Measurements from ENCODE around the gene COPG1.
"Not testable (repeated sequence)": the region's sequence is repeated elsewhere in the genome, so short reads cannot be mapped to it uniquely, and the experiment has no call there.

COPG1 gene

DNA sequence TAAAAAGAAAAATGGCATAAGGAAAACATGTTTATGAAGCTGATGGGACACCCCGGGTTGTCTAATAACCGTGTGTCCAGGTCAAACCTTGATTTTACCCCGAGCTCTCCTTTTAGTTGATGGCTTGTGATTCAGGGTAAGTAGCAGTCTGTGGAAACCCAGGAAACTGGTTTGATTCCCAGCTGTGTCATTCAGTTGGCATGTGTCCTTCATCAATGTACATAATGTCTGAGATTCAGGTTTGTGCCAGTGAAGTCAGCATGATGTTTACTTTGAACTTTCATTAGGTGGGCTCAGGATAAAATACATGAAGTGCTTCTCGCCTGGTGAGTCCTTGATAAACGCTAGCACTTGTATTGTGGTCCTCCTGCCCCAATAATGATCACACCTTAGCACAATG is 4.3 kb upstream of the COPG1 start:
- DNase-seq (ENCODE audit: low read depth in 2 of 2) = no peak

DNA sequence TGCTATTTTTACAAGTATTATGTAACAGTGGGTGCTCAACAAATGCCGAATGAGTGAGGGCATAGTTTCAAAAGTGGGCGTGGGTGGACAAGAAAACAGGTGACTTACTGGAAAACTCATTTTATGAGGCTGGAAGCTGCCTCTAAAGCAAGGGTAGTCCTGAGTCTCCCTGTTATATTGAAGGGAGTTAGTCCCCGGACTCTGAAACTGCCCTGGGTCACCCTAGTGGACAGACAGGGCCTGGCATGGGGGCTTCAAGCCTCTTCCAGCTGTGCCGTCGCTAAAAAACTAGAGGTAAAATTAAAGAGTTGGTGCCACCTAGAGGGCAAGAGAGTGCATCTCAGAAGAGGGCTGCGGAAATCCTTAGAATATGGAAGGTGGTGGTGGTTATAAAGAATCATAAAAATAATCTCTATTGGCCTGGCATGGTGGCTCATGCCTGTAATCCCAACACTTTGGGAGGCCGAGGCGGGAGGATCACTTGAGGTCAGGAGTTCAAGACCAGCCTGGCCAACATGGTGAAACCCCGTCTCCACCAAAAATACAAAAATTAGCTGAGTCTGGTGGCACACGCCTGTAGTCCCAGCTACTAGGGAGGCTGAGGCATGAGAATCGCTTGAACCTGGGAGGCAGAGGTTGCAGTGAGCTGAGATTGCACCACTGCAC is 3.6 kb upstream of the COPG1 start:
- DNase-seq (ENCODE audit: low read depth in 2 of 2) = peak; percentile 12 to 23

DNA sequence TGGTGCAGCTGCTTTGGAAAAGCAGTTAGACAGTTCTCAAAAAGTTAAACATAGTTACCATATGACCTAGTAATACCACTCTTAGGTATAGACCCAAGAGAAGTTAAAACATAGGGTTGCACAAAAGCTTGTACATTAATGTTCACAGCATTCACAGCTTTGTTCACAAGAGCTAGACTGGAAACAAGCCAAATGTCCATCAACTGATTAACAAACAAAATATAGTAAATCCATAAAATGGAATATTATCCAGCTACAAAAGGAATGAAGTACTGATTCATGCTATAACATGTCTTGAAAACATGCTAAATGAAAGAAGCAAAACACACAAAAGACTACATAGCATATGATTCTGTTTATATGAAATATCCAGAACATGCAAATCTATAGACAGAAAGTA is 2.8 kb upstream of the COPG1 start:
- DNase-seq (ENCODE audit: low read depth in 2 of 2) = no peak

DNA sequence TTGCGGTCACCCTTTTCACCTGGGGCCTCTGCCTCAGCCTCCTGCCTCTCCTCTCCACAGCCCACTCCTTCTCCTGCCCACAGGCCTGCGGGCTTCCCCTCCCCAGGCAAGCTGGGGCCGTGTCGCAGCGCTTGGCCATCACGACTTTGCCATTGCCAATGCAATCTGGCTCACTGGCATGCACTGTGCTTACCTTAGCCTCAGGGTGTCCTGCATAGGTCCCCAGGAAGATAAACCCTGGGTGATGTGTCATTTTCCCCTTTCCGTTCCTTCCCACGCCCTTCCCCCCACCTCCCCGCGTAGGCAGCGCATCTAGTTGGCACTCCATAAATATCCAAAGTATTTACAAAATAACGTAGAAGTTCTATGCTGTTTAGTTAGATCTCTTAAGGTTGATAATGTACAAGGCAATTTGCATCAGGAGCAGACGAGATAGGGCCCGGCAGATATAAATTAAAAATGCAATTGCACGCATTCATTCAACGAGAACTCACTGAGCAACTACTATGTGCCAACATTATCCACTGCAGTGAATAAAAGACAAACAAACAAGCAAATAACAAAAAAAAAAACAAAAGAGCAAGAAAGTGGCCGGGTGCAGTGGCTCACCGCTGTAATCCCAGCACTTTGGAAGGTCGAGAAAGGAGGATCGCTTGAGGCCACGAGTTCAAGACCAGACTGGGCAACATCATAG is 973 bp upstream of the COPG1 start:
- no peak for DNase-seq (ENCODE audit: low read depth in 2 of 2)

DNA sequence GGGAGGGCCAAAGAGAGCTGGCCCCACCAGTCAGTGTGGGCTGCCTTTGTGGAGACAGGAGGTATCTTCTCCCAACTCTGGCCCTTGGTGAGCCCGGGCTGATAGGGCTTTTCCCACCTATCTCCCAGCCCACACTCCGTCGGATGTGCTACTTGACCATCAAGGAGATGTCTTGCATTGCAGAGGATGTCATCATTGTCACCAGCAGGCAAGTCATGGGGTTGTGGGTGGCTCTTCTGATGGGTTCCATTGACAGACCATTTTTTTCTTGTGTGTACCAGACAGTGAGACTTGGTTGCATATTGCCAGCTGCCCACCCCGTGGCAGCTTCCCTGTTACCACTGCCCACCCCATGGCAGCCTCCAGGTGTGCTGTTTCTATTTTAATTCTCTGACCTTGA is 3.3 kb downstream of the COPG1 start:
- no peak for DNase-seq (ENCODE audit: low read depth in 2 of 2)

DNA sequence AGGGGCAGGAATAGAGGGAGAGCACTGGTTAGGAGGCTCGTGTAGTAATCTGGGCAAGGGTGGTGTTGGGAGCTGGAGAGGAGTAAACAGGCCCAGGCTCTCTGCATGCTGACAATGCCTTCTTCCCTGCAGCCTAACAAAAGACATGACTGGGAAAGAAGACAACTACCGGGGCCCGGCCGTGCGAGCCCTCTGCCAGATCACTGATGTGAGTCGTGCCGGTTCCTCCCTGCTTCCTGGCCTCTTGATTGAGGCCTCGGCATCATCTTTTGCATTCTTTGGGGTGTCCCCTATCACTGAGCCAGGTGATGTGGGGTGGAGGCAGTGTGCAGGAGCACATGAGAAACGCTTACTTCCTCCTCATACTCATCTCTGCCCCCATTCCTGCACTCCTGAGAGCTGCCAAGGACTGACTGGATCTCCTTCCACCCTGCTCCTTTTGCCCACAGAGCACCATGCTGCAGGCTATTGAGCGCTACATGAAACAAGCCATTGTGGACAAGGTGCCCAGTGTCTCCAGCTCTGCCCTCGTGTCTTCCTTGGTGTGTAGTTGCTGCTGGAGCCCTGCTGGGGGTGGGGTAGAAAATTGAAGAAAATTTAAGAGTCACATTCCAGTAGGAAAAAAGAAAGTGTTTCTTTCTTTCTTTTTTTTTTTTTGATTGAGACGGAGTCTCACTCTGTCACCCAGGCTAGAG is 5.3 kb downstream of the COPG1 start:
- DNase-seq (ENCODE audit: low read depth in 2 of 2) = no peak

DNA sequence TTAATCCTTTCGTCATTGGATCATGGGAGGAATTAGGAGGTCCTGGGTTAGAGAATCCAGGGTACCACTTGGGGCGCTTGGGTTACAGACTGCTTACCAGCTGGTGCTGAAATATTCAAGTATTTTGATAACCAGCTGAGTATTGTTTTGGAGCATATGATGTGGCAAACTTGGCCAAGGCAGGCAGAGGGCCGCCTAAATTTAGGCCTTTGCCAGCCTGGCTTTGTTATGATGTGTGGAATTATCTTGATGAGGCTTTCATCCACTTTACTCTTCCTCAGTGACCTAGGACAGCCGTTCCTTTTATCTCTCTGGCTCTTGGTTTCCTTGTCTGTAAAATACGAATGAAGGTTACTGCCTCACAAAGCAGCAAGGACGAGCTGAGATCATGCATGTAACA is 6.9 kb downstream of the COPG1 start:
- no peak for DNase-seq (ENCODE audit: low read depth in 2 of 2)

DNA sequence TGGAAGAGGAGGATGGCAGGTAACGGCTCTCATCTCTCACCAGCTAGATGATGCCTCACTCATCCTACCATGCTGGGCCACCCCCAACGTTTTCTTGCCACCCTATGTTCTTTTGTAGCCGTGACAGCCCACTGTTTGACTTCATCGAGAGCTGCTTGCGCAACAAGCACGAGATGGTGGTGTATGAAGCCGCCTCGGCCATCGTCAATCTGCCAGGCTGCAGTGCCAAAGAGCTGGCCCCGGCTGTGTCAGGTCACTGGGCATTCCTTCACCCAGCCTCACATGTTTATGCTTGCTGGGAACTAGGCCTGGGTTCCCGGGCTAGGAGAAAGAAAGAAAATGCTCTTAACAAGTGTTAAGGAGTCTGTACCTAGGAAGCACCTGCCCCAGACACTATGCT is 8.2 kb downstream of the COPG1 start:
- DNase-seq (ENCODE audit: low read depth in 2 of 2) = no peak

DNA sequence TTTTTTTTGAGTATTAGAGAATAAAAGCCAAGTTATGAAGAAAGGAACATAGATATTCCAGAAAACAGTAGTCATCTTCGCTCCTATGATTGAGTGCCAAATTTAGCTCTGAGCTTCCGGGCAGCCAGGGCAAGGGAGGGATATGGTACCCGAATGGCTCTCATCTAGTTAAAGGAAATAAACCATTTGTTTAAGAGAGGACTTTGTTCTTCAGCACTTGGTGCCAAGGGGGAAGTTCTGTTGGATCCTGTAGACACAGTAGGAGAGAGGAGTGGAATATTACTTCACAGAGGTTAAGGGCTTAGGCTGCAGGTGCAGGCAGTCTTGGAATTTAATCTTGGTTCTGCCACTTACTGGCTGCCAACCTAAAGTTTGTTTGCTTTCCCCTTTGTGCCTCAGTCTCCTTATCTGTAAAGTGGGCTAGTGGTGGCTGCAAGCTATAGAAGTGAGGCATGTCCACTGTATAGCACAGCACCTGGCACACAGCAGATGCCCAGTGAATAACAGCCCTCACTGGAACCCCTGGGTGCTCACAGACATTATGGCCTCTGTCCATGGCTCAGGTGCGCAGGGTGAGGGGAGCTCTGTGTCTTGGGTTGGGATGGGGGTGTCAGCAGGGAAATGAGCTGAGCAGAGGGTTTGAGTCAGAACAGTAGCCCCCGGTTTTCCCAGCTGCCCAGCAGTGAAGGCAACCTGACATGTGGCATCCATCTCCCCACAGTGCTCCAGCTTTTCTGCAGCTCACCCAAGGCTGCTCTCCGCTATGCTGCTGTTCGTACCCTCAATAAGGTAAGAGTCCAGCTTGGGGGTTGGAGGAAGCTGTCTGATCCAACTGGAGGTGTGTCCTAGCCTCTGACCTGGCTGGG is 10.4 kb downstream of the COPG1 start:
- no peak for DNase-seq (ENCODE audit: low read depth in 2 of 2)

DNA sequence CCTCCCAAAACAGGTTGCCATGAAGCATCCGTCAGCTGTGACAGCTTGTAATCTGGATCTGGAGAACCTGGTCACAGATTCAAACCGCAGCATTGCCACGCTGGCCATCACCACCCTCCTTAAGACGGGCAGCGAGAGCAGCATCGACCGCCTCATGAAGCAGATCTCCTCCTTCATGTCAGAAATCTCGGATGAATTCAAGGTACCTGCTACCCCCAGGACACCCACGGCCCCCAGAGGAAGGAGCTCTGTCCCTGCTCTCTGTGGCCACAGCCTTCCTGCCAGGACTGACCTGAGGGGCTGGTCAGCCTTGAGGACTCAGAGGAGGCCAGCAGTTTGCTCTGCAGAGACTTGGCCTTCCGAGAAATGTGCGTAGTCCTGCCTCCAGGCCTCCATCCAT is 11.2 kb downstream of the COPG1 start:
- no peak for DNase-seq (ENCODE audit: low read depth in 2 of 2)

DNA sequence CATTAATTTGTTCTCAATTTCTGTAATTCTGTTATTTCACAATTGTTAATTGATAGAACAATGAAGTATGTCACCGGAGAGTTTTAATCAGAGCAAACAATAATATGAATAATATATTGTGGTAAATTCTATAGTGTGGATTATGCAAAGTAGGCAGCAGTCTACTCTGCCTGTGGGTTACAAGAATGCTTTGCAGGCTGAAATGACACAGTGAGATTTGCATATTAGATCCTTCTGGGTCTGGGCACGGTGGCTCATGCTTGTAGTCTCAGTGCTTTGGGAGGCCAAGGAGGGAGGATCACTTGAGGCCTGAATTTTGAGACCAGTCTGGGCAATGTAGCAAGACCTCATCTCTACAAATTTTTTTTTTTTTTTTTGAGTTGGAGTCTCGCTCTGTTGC is 12.5 kb downstream of the COPG1 start:
- no peak for DNase-seq (ENCODE audit: low read depth in 2 of 2)

DNA sequence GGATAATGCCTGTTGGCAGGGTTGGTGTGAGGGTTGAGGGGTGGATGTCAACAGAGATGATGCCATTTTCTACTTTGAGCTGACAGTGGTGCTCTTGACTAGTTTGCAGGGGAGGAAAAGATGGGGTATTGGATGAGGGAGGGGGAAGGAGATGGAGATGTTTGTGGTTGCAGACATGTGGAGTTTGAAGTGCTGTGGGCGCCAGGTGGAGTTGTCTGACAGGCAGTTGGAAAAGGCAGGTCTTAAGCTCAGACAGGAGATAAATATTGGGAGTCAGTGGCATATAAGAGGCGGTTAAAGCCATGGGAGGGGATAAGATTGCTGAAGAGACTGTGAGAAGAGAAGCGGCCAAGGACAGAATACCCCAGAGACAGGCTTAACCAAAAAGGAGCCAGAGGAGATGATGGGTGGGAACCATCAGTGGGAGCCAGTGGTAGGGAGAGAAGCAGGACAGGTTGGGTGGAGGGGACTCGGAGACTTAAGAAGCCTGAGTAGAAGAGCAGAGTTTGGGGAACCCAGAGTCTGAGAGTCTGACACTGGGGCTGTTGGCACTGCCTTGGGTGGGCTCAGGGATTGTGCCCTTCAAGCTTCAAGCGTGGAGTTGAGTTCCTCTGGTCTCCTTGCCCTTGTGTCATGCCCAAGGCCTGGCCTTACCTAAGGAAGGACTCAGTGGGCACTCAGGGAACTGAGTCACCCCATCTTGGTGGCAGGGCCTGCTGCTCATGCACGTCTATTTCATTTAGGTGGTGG is 13.9 kb downstream of the COPG1 start:
- DNase-seq (ENCODE audit: low read depth in 2 of 2) = no peak

DNA sequence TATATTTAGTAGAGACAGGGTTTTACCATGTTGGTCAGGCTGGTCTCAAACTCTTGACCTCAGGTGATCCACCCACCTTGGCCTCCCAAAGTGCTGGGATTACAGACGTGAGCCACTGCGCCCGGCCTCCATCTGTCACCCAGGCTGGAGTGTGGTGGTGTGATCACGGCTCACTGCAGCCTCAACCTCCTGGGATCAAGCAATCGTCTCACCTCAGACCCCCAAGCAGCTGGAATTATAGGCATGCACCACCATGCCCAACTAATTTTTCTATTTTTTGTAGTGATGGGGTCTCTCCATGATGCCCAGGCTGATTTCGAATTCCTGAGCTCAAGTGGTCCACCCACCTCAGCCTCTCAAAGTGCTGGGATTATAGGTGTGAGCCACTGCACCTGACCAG is 15.6 kb downstream of the COPG1 start:
- DNase-seq (ENCODE audit: low read depth in 2 of 2) = not testable (repeated sequence)

DNA sequence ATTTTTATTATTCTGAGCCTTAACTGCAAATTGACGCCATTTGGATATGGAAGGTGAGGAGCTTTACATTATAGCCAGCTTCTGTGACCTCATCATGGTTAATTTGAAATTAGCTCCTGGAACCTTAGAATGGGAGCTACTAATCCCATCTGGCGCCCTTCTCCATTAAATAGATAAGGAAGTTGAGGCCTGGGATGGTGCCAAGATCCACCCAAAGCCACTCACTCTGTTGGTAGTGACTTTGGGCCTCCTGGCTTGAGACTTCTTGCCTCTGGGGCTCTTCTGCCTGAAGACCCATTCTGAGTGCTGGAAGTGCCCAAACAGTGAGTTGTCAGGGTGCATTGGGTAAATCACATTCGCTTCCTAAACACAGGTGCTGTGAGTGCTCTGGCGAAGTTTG is 17.2 kb downstream of the COPG1 start:
- no peak for DNase-seq (ENCODE audit: low read depth in 2 of 2)

DNA sequence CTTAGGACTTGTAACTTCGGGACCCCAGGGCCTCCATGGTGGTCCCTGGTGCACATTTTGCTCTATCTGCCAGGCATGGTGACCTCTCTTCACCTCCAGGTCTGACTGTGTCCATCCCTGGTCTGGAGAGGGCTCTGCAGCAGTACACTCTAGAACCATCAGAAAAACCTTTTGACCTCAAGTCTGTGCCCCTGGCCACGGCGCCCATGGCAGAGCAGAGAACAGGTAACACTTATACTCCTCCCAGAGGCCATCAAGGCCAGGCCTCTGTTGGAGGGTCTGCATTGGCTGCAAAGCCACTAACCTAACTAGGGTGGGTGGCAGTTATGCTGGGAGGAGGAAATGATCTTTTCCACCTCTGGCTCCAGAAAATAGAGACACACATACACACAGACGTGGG is 19.0 kb downstream of the COPG1 start:
- DNase-seq (ENCODE audit: low read depth in 2 of 2) = no peak

DNA sequence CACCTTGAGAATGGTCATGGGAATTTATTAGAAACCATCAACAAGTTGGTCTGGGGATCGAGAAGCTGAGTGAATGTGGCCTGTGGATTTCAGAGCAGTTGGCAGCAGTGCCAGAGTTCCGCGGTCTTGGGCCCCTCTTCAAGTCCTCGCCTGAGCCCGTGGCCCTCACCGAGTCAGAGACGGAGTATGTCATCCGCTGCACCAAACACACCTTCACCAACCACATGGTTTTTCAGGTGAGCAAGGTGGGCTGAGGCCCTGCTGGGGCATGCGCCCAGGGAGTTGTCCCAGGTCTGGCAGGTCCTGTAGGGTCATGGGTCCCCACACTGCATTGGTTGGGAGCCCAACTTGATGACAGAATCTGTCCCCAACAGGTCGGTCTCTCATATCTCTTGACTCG is 22.3 kb downstream of the COPG1 start:
- DNase-seq (ENCODE audit: low read depth in 2 of 2) = no peak

DNA sequence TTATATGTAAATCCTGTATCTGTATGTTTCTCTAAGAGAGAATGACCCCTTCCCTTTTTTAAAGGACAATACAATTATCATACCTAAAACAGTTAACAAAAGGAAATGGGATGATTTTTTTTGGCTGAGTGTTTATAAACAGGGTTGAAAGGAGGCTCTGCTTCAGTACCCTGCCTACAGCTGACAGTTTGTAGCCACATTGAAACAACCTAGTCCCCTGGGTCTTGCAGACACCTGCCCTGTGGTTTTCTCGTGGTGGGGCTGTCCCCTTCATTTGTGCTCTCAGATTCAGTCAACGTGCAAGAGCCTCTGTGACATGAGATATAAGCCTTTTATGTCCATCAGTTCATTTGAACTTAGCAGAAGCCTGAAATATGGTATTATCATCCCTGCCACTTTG is 27.0 kb downstream of the COPG1 start:
- DNase-seq (ENCODE audit: low read depth in 2 of 2) = no peak

DNA sequence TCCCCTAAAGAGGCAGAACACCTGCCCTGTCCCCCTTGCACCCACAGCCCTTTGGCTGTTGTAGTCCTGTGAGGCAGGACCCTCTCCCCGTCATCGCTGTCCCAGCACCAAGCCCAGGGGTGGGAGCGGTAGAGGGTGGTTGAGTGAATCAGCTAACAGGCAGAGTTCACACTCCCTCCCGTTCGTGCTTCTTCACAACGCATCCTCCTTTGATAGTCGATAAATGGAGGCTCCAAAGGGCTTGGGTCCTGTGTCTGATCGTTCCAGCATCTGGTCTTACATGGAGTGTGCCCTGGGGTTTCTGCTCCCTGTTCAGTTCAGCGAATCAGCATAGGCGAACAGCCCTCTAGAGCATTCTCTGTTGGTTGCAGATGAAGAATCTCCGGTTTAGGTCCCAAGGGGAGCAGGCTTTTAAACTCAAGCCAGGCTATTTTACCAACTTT is 28.4 kb downstream of the COPG1 start:
- no peak for DNase-seq (ENCODE audit: low read depth in 2 of 2)

DNA sequence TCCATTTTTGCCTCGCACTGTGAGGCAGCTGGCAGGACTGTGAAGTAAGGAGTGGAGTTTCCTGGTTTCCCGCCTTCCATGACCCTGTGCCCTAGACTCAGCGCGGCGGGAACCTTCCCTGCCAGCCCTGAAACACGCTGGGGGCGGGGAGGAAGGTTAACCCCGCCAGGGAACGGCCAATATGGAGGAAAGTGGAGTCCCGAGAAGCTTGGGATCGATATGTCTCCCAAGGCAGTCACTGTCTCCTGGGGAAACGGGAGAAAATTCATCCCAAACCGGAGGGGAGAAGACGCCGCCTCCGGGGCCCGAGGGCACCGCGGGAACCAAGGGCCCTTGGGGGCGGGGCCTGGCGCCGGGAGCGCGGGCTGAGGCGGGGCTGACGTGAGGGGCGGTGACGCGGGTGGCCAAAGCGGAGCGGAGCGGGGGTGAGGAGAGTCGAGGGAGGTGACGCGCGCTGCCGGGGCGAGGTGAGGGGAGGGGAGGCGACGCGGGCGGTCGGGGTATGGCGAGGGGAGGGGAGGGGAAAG is 29.1 kb downstream of the COPG1 start, which contains the start of gene HMCES:
HMCES (plus strand) TSS at position 432 of the 527 bp plus-strand sequence. CDS start 863 bp downstream, outside the sequence.
- peak; percentile 88 to 90 for DNase-seq (ENCODE audit: low read depth in 2 of 2)

DNA sequence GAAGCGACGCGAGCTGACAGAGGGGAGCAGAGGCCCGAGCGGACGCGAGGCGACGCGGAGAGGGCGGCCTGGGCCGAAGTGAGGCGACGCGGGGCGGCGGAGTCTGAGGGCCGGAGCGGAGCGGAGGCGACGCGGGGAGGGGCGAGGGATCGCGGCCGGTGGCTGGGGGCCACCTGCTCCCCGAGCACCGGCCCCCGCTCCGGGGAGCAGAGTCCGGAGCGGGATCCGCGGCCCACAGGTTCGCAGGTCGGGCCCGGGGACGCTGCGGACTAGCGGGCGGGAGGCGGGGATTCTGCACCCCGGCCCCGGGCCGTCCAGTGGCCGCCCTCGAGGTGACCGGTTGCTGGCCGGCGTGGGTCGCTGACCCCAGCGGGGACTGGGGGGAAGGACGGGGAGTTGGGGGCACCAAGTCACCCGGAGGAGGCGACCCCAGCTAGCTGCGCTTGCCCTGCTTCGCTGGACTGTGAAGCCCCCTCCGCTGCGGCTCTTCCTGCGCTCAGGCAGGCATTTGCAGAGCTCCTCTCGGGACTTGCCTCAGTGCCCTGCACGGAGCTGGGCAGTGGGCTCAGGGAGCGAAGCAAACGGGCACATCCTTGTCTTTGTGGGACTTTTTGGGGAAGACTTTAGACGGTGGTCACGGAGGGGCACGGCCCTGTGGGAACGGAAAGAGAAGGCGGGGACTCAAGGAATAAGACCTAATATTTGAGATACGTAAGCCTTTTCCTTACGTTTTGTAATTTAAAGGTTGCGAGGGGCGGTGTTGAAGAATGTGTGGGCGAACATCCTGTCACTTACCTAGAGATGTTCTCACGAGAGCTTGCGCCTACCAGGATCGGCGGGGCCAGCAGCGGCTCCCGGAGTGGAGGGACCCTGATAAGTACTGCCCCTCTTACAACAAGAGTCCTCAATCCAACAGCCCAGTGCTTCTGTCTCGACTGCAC is 29.8 kb downstream of the COPG1 start:
- DNase-seq (ENCODE audit: low read depth in 2 of 2) = peak in 1 of 2 donors; percentile 25

All from stimulated activated CD8-positive, alpha-beta memory T cell treated with anti-CD3 and anti-CD28 coated beads, Interleukin-7, amount 100 ng/mL, for 1 hour (primary cell).